ENCODE measurements around the gene HM13. TPM values are rescaled to one million over a fixed set of nuclear protein-coding genes. Genes with fewer than 3 reads are reported as not detected.

HM13 gene
- total and polyA plus RNA-seq, 2 donors (not counting 3 experiments of a cell fraction or from before 2014, with no cell fraction given) = 211 to 218 TPM

DNA sequence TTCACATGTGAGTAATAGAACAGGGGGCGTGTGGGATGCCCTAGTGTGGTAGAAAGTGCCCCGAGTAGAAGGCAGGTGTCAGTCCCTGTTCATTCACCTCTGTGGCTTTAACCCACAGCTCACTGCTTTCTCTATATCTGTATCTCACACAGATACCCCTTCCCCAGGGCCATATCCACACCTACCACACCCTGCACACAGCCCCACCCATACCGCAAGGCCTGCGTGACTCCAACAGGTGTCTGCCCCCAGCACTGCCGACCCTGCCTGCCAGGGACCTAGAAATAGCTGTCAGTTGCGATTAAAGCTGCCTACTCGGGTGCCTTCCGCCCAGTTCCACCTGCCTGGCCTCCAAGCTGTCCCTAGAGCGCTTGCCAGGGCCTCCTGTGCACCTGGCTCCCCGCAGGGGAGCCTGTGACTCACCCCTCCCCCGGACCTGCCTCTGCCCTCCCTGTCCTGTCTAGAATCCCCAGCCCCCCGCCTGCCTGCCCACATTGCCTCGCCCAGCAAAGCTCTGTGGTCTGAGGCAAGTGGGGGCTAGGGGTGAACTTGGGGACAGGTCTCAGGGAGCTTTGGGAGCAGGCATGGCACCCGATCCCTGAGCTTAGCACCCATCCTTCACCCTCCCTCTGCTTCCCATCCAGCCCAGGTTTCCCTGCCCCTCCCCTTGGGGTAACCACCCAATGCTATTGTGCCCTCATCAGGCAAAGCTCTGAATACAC lies 52.6 kb downstream of the HM13 start:
- POLR2A ChIA-PET = interaction anchor here (0.5 to 3.9 kb wide), 3 partner anchors 11 to 45 kb away, joined by 7 to 29 read pairs (median 7); no protein-coding TSS in a partner anchor
- H3K79me2 ChIP-seq (ENCODE audit: control insufficient read depth, insufficient read depth, low read length) = no peaks in the 10 kb centered on the region
- TF ChIP-seq MAX (IDR thresholded peaks at IDR 0.05; ENCODE audit: insufficient read depth, insufficient read length) (no peak), FOS (IDR thresholded peaks at IDR 0.05; ENCODE audit: borderline replicate concordance, insufficient read depth, low read length) (no peak), EZH2 (IDR thresholded peaks at IDR 0.05; ENCODE audit: borderline replicate concordance, low read depth, low read length, severe bottlenecking) (no peak), GATA2 (IDR thresholded peaks at IDR 0.05; ENCODE audit: insufficient read depth, insufficient read length, low read depth, low read length) (no peak), MYC (IDR thresholded peaks at IDR 0.05; ENCODE audit: low read depth, low read length) (no peak), POLR2AphosphoS5 (IDR thresholded peaks at IDR 0.05; ENCODE audit: insufficient read depth, low read depth, low read length) (no peak), POLR2A (IDR thresholded peaks at IDR 0.05; ENCODE audit: low read depth, low read length) (no peak), JUN (IDR thresholded peaks at IDR 0.05; ENCODE audit: borderline replicate concordance, insufficient read depth, insufficient read length, low read depth) (no peak)
- TF ChIP-seq, protein P1, sequence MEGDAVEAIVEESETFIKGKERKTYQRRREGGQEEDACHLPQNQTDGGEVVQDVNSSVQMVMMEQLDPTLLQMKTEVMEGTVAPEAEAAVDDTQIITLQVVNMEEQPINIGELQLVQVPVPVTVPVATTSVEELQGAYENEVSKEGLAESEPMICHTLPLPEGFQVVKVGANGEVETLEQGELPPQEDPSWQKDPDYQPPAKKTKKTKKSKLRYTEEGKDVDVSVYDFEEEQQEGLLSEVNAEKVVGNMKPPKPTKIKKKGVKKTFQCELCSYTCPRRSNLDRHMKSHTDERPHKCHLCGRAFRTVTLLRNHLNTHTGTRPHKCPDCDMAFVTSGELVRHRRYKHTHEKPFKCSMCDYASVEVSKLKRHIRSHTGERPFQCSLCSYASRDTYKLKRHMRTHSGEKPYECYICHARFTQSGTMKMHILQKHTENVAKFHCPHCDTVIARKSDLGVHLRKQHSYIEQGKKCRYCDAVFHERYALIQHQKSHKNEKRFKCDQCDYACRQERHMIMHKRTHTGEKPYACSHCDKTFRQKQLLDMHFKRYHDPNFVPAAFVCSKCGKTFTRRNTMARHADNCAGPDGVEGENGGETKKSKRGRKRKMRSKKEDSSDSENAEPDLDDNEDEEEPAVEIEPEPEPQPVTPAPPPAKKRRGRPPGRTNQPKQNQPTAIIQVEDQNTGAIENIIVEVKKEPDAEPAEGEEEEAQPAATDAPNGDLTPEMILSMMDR (IDR thresholded peaks at IDR 0.05; ENCODE audit: extremely low read depth in 1 of 2, insufficient read depth in 1 of 2, low read depth in 1 of 2, low read length in 2 of 2) = no peak
- no peak overlapping the region for H3K4me2 ChIP-seq (ENCODE audit: insufficient read depth, low read length)
- no peaks in the 10 kb centered on the region for H4K20me1 ChIP-seq (replicated peaks; ENCODE audit: control insufficient read depth, extremely low read depth, insufficient read depth, low read length)
- peaks cover 8 to 13% of the 10 kb centered on the region in 2 experiments for H3K36me3 ChIP-seq (ENCODE audit: control insufficient read depth in 2 of 2, extremely low read depth in 1 of 2, insufficient read depth in 2 of 2, low read length in 2 of 2)
- no peaks in the 10 kb centered on the region for H3K9me3 ChIP-seq (replicated peaks; ENCODE audit: control insufficient read depth, insufficient read depth, low read length)
- H3K4me3 ChIP-seq (replicated peaks in 1 of 3; ENCODE audit: insufficient read depth in 1 of 3, low read depth in 1 of 3, low read length in 3 of 3) = no peak overlapping the region
- FAIRE-seq = no peak
- no TSS peak for BruUV-seq (replicated peaks)
- H2AFZ ChIP-seq (ENCODE audit: low read depth, low read length) = no peak overlapping the region
- no peak overlapping the region for H3K27ac ChIP-seq (ENCODE audit: insufficient read depth, low read depth, low read length)
- CTCF ChIA-PET = interaction anchor here (1.4 to 30.9 kb wide), 5 partner anchors 9 to 157 kb away, joined by 3 to 1817 read pairs (median 18); partner anchors contain the start of genes BCL2L1 and ID1
- DNase-seq (ENCODE audit: low read depth, low spot score) = no peak
- intact Hi-C loops (cut with micrococcal nuclease) (no loop called here), dilution Hi-C loops (cut with MboI; ENCODE audit: extremely low pct_ligation_motif_present, low sequenced_read_pairs) (no loop called here)
- no peaks in the 10 kb centered on the region for H3K9me1 ChIP-seq (replicated peaks; ENCODE audit: control insufficient read depth, extremely low read depth, insufficient read depth, low read length)
- H3K4me1 ChIP-seq (ENCODE audit: control insufficient read depth, extremely low read depth, insufficient read depth, low read length) = peaks cover 40% of the 10 kb centered on the region
- H3K9ac ChIP-seq (replicated peaks; ENCODE audit: extremely low read depth, insufficient read depth, low read length) = no peak overlapping the region
- no peaks in the 10 kb centered on the region for H3K27me3 ChIP-seq (ENCODE audit: control insufficient read depth in 2 of 2, insufficient read depth in 2 of 2, low read length in 2 of 2)

Measured in endothelial cell of umbilical vein (primary cell).